Uterus (tissue), 2 donors: ENCODE data around the gene CFAP251.

ENCODE experiments used
- CTCF ChIP-seq, 4 experiments: fragments of 200-600 bp in 2 of 4; fragments of 450-650 bp in 2 of 4; sonication (generic) in 2 of 4; IDR thresholded peaks; one replicate each; pipeline ENCODE4 v1.5.1; 2016 to 2019; ENCODE audit warnings: antibody characterized with exemption in 4 of 4, mild to moderate bottlenecking in 2 of 4, moderate library complexity in 1 of 4
- POLR2A ChIP-seq, 2 donors: fragments of 450-650 bp; IDR thresholded peaks; one replicate each; pipeline ENCODE4 v1.6.1; 2016; ENCODE audit warnings: antibody characterized with exemption in 2 of 2, mild to moderate bottlenecking in 1 of 2, moderate library complexity in 1 of 2

DNA sequence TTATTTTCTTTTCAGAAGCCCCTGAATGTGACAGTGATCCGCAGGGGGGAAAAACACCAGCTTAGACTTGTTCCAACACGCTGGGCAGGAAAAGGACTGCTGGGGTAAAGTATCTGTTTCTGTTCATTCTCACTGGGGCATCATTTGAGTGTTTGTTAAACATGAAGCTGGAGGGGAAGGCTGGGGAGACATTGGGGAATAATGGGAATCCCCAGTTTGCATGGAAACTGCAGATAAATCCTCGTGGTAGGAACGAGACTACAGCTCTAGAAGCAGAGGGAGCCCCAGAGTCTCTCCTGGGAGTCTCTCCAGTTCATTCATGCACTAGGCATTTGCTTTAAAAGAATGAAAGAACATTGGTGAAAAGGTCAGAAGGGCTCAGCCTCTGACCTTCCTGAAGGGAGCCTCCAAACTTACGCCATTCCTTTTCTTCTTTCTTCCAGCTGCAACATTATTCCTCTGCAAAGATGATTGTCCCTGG, 2.5 kb upstream of the CFAP251 start:
- TF ChIP-seq CTCF (IDR thresholded peaks at IDR 0.05) (no peak), POLR2A (IDR thresholded peaks at IDR 0.05) (no peak)
